ENCODE results near the gene PARD3. TPM values are rescaled to one million over a fixed set of nuclear protein-coding genes. Genes with fewer than 3 reads are reported as not detected.

Gene PARD3
- total RNA-seq, 1 donor from 2014 or later: 35.4 TPM

GRCh38 chr10:34254596-34254995, 560.5 kb downstream of the PARD3 start:
- peak; percentile 65 for FAIRE-seq

GRCh38 chr10:34252111-34252510, 563.0 kb downstream of the PARD3 start:
- TF ChIP-seq EZH2 (IDR thresholded peaks at IDR 0.05; ENCODE audit: insufficient read depth, low read length): no peak
- DNase-seq (ENCODE audit: low read depth): peak; percentile 4
- Histone ChIP-seq H3K4me2 (ENCODE audit: low read length) (no peak overlapping the region), H3K4me3 (ENCODE audit: insufficient read depth, low read depth, low read length) (no peak overlapping the region), H2AFZ (ENCODE audit: low read depth, low read length) (no peak overlapping the region), H3K27me3 (ENCODE audit: insufficient read depth, low read length) (no peaks in the 10 kb centered on the region), H3K9ac (ENCODE audit: low read length) (no peak overlapping the region), H3K4me1 (ENCODE audit: insufficient read depth, low read length) (no peaks in the 10 kb centered on the region), H3K79me2 (ENCODE audit: insufficient read depth, low read length) (no peaks in the 10 kb centered on the region), H3K27ac (ENCODE audit: low read depth, low read length) (no peak overlapping the region), H3K36me3 (ENCODE audit: insufficient read depth, low read length) (no peaks in the 10 kb centered on the region), H3K9me3 (ENCODE audit: insufficient read depth, low read depth, low read length) (no peaks in the 10 kb centered on the region), H4K20me1 (ENCODE audit: insufficient read depth, low read length) (no peaks in the 10 kb centered on the region)
- no peak for FAIRE-seq
- no peaks in the 10 kb centered on the region for H3K27me3 Mint-ChIP-seq (ENCODE audit: low read depth, unreplicated experiment)
- no peak overlapping the region for H3K27ac Mint-ChIP-seq (ENCODE audit: unreplicated experiment)
- peaks cover 15% of the 10 kb centered on the region for H3K4me1 Mint-ChIP-seq (ENCODE audit: low read depth, unreplicated experiment)
- no peaks in the 10 kb centered on the region for H3K9me3 Mint-ChIP-seq (ENCODE audit: unreplicated experiment)
- H3K36me3 Mint-ChIP-seq (ENCODE audit: low read depth, unreplicated experiment): no peaks in the 10 kb centered on the region
- H3K4me3 Mint-ChIP-seq (ENCODE audit: unreplicated experiment): no peak overlapping the region

More at GRCh38 chr10:34254596-34254995, 560.5 kb downstream of the PARD3 start:
- no peaks in the 10 kb centered on the region for H3K9me3 ChIP-seq (ENCODE audit: insufficient read depth, low read depth, low read length)
- no peak overlapping the region for H3K4me3 ChIP-seq (ENCODE audit: insufficient read depth, low read depth, low read length)
- no peak overlapping the region for H2AFZ ChIP-seq (ENCODE audit: low read depth, low read length)
- peaks cover 8% of the 10 kb centered on the region for H3K9me3 Mint-ChIP-seq (ENCODE audit: unreplicated experiment)
- H3K36me3 ChIP-seq (ENCODE audit: insufficient read depth, low read length): no peaks in the 10 kb centered on the region
- peaks cover 15% of the 10 kb centered on the region for H3K4me1 Mint-ChIP-seq (ENCODE audit: low read depth, unreplicated experiment)
- no peaks in the 10 kb centered on the region for H3K27me3 Mint-ChIP-seq (ENCODE audit: low read depth, unreplicated experiment)
- no peak overlapping the region for H3K27ac ChIP-seq (ENCODE audit: low read depth, low read length)
- no peak overlapping the region for H3K27ac Mint-ChIP-seq (ENCODE audit: unreplicated experiment)
- peaks cover 8% of the 10 kb centered on the region for H3K36me3 Mint-ChIP-seq (ENCODE audit: low read depth, unreplicated experiment)
- H3K27me3 ChIP-seq (ENCODE audit: insufficient read depth, low read length): no peaks in the 10 kb centered on the region
- H3K4me3 Mint-ChIP-seq (ENCODE audit: unreplicated experiment): no peak overlapping the region
- H3K79me2 ChIP-seq (ENCODE audit: insufficient read depth, low read length): no peaks in the 10 kb centered on the region
- DNase-seq (ENCODE audit: low read depth): peak; percentile 75
- H4K20me1 ChIP-seq (ENCODE audit: insufficient read depth, low read length): no peaks in the 10 kb centered on the region
- H3K4me1 ChIP-seq (ENCODE audit: insufficient read depth, low read length): no peaks in the 10 kb centered on the region
- no peak overlapping the region for H3K4me2 ChIP-seq (ENCODE audit: low read length)
- TF ChIP-seq CTCF (IDR thresholded peaks at IDR 0.05; ENCODE audit: insufficient read depth, low read depth, low read length) (no peak), EZH2 (IDR thresholded peaks at IDR 0.05; ENCODE audit: insufficient read depth, low read length) (no peak)
- no peak overlapping the region for H3K9ac ChIP-seq (ENCODE audit: low read length)

- H3K9me3 Mint-ChIP-seq (ENCODE audit: unreplicated experiment): no peaks in the 10 kb centered on the region
- H3K9me3 ChIP-seq (ENCODE audit: insufficient read depth, low read depth, low read length): no peaks in the 10 kb centered on the region
- H3K4me3 Mint-ChIP-seq (ENCODE audit: unreplicated experiment): no peak overlapping the region
- no peaks in the 10 kb centered on the region for H3K27me3 Mint-ChIP-seq (ENCODE audit: low read depth, unreplicated experiment)
- H4K20me1 ChIP-seq (ENCODE audit: insufficient read depth, low read length): no peaks in the 10 kb centered on the region
- no peaks in the 10 kb centered on the region for H3K79me2 ChIP-seq (ENCODE audit: insufficient read depth, low read length)
- no peaks in the 10 kb centered on the region for H3K36me3 Mint-ChIP-seq (ENCODE audit: low read depth, unreplicated experiment)
- H3K4me3 ChIP-seq (ENCODE audit: insufficient read depth, low read depth, low read length): no peak overlapping the region
- FAIRE-seq: no peak
- no peaks in the 10 kb centered on the region for H3K4me1 ChIP-seq (ENCODE audit: insufficient read depth, low read length)
- TF ChIP-seq EZH2 (IDR thresholded peaks at IDR 0.05; ENCODE audit: insufficient read depth, low read length): no peak
- TF ChIP-seq CTCF (IDR thresholded peaks at IDR 0.05; ENCODE audit: insufficient read depth, low read depth, low read length): no peak
- H3K4me1 Mint-ChIP-seq (ENCODE audit: low read depth, unreplicated experiment): peaks cover 15% of the 10 kb centered on the region
- no peak overlapping the region for H3K4me2 ChIP-seq (ENCODE audit: low read length)
- H3K36me3 ChIP-seq (ENCODE audit: insufficient read depth, low read length): no peaks in the 10 kb centered on the region
- no peak overlapping the region for H3K27ac ChIP-seq (ENCODE audit: low read depth, low read length)
- H3K27me3 ChIP-seq (ENCODE audit: insufficient read depth, low read length): no peaks in the 10 kb centered on the region
- no peak for DNase-seq (ENCODE audit: low read depth)
- H3K27ac Mint-ChIP-seq (ENCODE audit: unreplicated experiment): no peak overlapping the region
- H3K9ac ChIP-seq (ENCODE audit: low read length): no peak overlapping the region
- H2AFZ ChIP-seq (ENCODE audit: low read depth, low read length): no peak overlapping the region
Observed at GRCh38 chr10:34251177-34251576, 563.9 kb downstream of the PARD3 start.

Data from astrocyte (in vitro differentiated cells and primary cell).